Neural cell (in vitro differentiated cells): ENCODE results near the gene TYMP. TPM values are rescaled to one million over a fixed set of nuclear protein-coding genes. Genes with fewer than 3 reads are reported as not detected.

Source experiments
- H2AFZ ChIP-seq: fragments of 200-600, 300-800 bp; sonication (generic), shearing (Covaris generic); 2 replicates; pipeline ENCODE4 v1.6.0; 2014; ENCODE audit warnings: low read depth, mild to moderate bottlenecking, antibody characterized with exemption, low read length, moderate library complexity
- H3F3A ChIP-seq: fragments of 200-600 bp; shearing (Covaris generic); 2 replicates; pipeline ENCODE4 v1.6.1; 2016; ENCODE audit warnings: mild to moderate bottlenecking, moderate library complexity, mixed read lengths, antibody characterized with exemption, low read length; ENCODE audit not compliant: insufficient read depth, poor library complexity, severe bottlenecking
- H3K27ac ChIP-seq: fragments of 200-600, 300-800 bp; sonication (generic), shearing (Covaris generic); 2 replicates; pipeline ENCODE4 v1.5.1; 2014; ENCODE audit warnings: mild to moderate bottlenecking, low read length, moderate library complexity
- H3K27me3 ChIP-seq: fragments of 300-800, 200-600 bp; sonication (generic), shearing (Covaris generic); 2 replicates; pipeline ENCODE4 v1.6.0; 2014; ENCODE audit warnings: mild to moderate bottlenecking, low read depth, low read length, moderate library complexity; ENCODE audit not compliant: insufficient read depth
- H3K36me3 ChIP-seq: fragments of 300-800, 200-600 bp; sonication (generic), shearing (Covaris generic); 2 replicates; pipeline ENCODE4 v1.5.1; 2014; ENCODE audit warnings: mild to moderate bottlenecking, antibody characterized with exemption, low read length, moderate library complexity; ENCODE audit not compliant: insufficient read depth
- H3K4me2 ChIP-seq: fragments of 300-800, 200-600 bp; sonication (generic), shearing (Covaris generic); 2 replicates; pipeline ENCODE4 v1.6.0; 2014; ENCODE audit warnings: mild to moderate bottlenecking, low read length
- H3K4me3 ChIP-seq: fragments of 300-800, 200-600 bp; sonication (generic), shearing (Covaris generic); 2 replicates; pipeline ENCODE4 v1.5.1; 2014; ENCODE audit warnings: mild to moderate bottlenecking, low read length, moderate library complexity
- H3K79me2 ChIP-seq: fragments of 200-600 bp; shearing (Covaris generic); replicated peaks from 2 replicates; pipeline ENCODE4 v1.6.0; 2014; ENCODE audit warnings: mild to moderate bottlenecking, low read length, moderate library complexity; ENCODE audit not compliant: insufficient read depth
- H3K9ac ChIP-seq: fragments of 300-800, 200-600 bp; sonication (generic), shearing (Covaris generic); 2 replicates; pipeline ENCODE4 v1.6.1; 2016; ENCODE audit warnings: mild to moderate bottlenecking, low read length, mixed read lengths
- H3K9me2 ChIP-seq: fragments of 200-600 bp; shearing (Covaris generic); 2 replicates; pipeline ENCODE4 v1.6.1; 2016; ENCODE audit warnings: mild to moderate bottlenecking, low read length, mixed read lengths; ENCODE audit not compliant: insufficient read depth
- H3K9me3 ChIP-seq: fragments of 200-600, 300-800 bp; sonication (generic), shearing (Covaris generic); 2 replicates; pipeline ENCODE4 v1.6.1; 2016; ENCODE audit warnings: mild to moderate bottlenecking, mixed run types, low read length, moderate library complexity, mixed read lengths
- H4K20me1 ChIP-seq: fragments of 200-600 bp; shearing (Covaris generic); 2 replicates; pipeline ENCODE4 v1.6.1; 2016; ENCODE audit warnings: mild to moderate bottlenecking, mixed run types; ENCODE audit not compliant: insufficient read depth
- CTCF ChIP-seq: fragments of 450-650 bp; IDR thresholded peaks from 2 replicates; pipeline ENCODE4 v1.5.1; 2014; ENCODE audit warnings: antibody characterized with exemption, mild to moderate bottlenecking, moderate library complexity; ENCODE audit not compliant: poor library complexity, severe bottlenecking
- EP300 ChIP-seq: fragments of 450-650 bp; conservative IDR thresholded peaks from 2 replicates; pipeline ENCODE4 v1.6.1; 2014; ENCODE audit warnings: antibody characterized with exemption, mild to moderate bottlenecking, moderate library complexity; ENCODE audit not compliant: poor library complexity, severe bottlenecking
- EZH2 ChIP-seq: fragments of 200-600, 300-800 bp; shearing (Covaris generic), sonication (generic); IDR thresholded peaks from 2 replicates; pipeline ENCODE4 v1.6.1; 2014; ENCODE audit warnings: antibody characterized with exemption, low read length, borderline replicate concordance, mild to moderate bottlenecking; ENCODE audit not compliant: insufficient read depth, poor library complexity, severe bottlenecking
- MXI1 ChIP-seq: fragments of 450-650 bp; conservative IDR thresholded peaks from 2 replicates; pipeline ENCODE4 v1.6.1; 2014; ENCODE audit warnings: antibody characterized with exemption, mild to moderate bottlenecking; ENCODE audit not compliant: poor library complexity, severe bottlenecking
- POLR2AphosphoS5 ChIP-seq: IDR thresholded peaks from 2 replicates; pipeline ENCODE4 v1.6.1; 2012
- RAD21 ChIP-seq: fragments of 450-650 bp; conservative IDR thresholded peaks from 2 replicates; pipeline ENCODE4 v1.6.1; 2014; ENCODE audit warnings: antibody characterized with exemption, mild to moderate bottlenecking, moderate library complexity
- REST ChIP-seq: IDR thresholded peaks from 2 replicates; pipeline ENCODE4 v1.6.1; 2012; ENCODE audit warnings: borderline replicate concordance
- SMC3 ChIP-seq: fragments of 450-650 bp; conservative IDR thresholded peaks from 2 replicates; pipeline ENCODE4 v1.6.1; 2014; ENCODE audit warnings: antibody characterized with exemption, mild to moderate bottlenecking, moderate library complexity; ENCODE audit not compliant: poor library complexity
- TAF1 ChIP-seq: IDR thresholded peaks from 2 replicates; pipeline ENCODE4 v1.6.1; 2012; ENCODE audit warnings: low read depth
- polyA plus RNA-seq: library from polyadenylated mRNA; depleted of rRNA; stranded (reverse); fragments of >200 nt; gene quantifications from 2 replicates; pipeline ENCODE4 v1.2.3, GENCODE V29; 2014

The TYMP gene
- polyA plus RNA-seq, 1 donor from 2014 or later, result 0.87 TPM

GRCh38 chr22:50522208-50522805 is 7.5 kb downstream of the TYMP start:
- no peak overlapping the region for H3K27ac ChIP-seq
- no peaks in the 10 kb centered on the region for H3K9me3 ChIP-seq
- no peak overlapping the region for H2AFZ ChIP-seq
- no peaks in the 10 kb centered on the region for H3F3A ChIP-seq
- no peak overlapping the region for H3K9ac ChIP-seq
- no peaks in the 10 kb centered on the region for H3K79me2 ChIP-seq
- no peaks in the 10 kb centered on the region for H3K36me3 ChIP-seq
- no peak for TF ChIP-seq RAD21
- TF ChIP-seq SMC3, result no peak
- no peak for TF ChIP-seq EP300
- no peak for TF ChIP-seq EZH2
- TF ChIP-seq REST, result no peak
- no peak for TF ChIP-seq POLR2AphosphoS5
- no peak for TF ChIP-seq MXI1
- TF ChIP-seq TAF1, result no peak
- no peak for TF ChIP-seq CTCF
- no peaks in the 10 kb centered on the region for H3K9me2 ChIP-seq
- H3K4me2 ChIP-seq, result no peak overlapping the region
- no peak overlapping the region for H3K4me3 ChIP-seq
- no peaks in the 10 kb centered on the region for H3K27me3 ChIP-seq
- H4K20me1 ChIP-seq, result no peaks in the 10 kb centered on the region

- Histone ChIP-seq H3K4me2 (no peak overlapping the region), H3K9me2 (no peaks in the 10 kb centered on the region), H3K36me3 (no peaks in the 10 kb centered on the region), H2AFZ (no peak overlapping the region), H3K4me3 (no peak overlapping the region), H3K79me2 (no peaks in the 10 kb centered on the region), H3K9ac (no peak overlapping the region), H3K27ac (no peak overlapping the region), H3K27me3 (no peaks in the 10 kb centered on the region), H4K20me1 (no peaks in the 10 kb centered on the region), H3F3A (no peaks in the 10 kb centered on the region), H3K9me3 (no peaks in the 10 kb centered on the region)
- TF ChIP-seq CTCF, result no peak
- no peak for TF ChIP-seq POLR2AphosphoS5
- TF ChIP-seq EP300, result no peak
- no peak for TF ChIP-seq RAD21
- no peak for TF ChIP-seq REST
- TF ChIP-seq MXI1, result no peak
- no peak for TF ChIP-seq SMC3
- TF ChIP-seq EZH2, result no peak
- TF ChIP-seq TAF1, result no peak
Observed at GRCh38 chr22:50521710-50522109, 8.1 kb downstream of the TYMP start.
